ENCODE measurements around the gene DRC7. TPM values are rescaled to one million over a fixed set of nuclear protein-coding genes. Genes with fewer than 3 reads are reported as not detected.

The DRC7 gene
- total and polyA plus RNA-seq, 9 of the 15 experiments (the other 6 are each of a cell fraction or from before 2014, with no cell fraction given) = 0.04 to 0.33 (median 0.12) TPM; not detected in 3

DNA sequence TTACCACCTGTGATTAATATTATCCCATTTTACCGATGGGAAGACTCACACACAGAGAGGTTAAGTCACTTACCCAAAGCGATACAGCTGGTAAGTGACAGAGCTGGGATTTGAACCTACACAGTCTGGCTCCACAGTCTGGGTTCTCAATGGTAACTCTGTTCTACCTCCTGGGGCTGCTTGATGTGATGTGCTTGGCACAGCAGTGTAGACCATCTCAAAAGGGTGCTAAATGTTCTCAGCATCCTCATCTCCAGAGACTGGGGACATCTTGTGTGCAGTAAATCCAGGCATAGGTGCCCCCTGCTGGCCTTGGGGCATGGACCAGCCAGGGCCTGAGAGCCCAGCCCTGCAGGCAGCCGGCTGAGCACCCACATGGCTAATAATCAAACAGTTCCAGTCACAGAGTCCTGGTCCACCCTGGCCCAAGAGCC is 25.6 kb downstream of the DRC7 start (continued):
- TF ChIP-seq, protein P1, sequence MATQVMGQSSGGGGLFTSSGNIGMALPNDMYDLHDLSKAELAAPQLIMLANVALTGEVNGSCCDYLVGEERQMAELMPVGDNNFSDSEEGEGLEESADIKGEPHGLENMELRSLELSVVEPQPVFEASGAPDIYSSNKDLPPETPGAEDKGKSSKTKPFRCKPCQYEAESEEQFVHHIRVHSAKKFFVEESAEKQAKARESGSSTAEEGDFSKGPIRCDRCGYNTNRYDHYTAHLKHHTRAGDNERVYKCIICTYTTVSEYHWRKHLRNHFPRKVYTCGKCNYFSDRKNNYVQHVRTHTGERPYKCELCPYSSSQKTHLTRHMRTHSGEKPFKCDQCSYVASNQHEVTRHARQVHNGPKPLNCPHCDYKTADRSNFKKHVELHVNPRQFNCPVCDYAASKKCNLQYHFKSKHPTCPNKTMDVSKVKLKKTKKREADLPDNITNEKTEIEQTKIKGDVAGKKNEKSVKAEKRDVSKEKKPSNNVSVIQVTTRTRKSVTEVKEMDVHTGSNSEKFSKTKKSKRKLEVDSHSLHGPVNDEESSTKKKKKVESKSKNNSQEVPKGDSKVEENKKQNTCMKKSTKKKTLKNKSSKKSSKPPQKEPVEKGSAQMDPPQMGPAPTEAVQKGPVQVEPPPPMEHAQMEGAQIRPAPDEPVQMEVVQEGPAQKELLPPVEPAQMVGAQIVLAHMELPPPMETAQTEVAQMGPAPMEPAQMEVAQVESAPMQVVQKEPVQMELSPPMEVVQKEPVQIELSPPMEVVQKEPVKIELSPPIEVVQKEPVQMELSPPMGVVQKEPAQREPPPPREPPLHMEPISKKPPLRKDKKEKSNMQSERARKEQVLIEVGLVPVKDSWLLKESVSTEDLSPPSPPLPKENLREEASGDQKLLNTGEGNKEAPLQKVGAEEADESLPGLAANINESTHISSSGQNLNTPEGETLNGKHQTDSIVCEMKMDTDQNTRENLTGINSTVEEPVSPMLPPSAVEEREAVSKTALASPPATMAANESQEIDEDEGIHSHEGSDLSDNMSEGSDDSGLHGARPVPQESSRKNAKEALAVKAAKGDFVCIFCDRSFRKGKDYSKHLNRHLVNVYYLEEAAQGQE (IDR thresholded peaks at IDR 0.05; ENCODE audit: borderline replicate concordance) = peak; percentile 92
- TF ChIP-seq, protein P1 (CRISPR knock-in tag; IDR thresholded peaks at IDR 0.05; ENCODE audit: low read depth) = no peak
- no peak for TF ChIP-seq ZSCAN32 (CRISPR knock-in tag; IDR thresholded peaks at IDR 0.05)
- TF ChIP-seq TCF7L2 (IDR thresholded peaks at IDR 0.05; ENCODE audit: low read depth, low read length) = no peak
- TF ChIP-seq CEBPB (tag; IDR thresholded peaks at IDR 0.05) = no peak
- TF ChIP-seq RBM22 (IDR thresholded peaks at IDR 0.05; ENCODE audit: low read depth, low read length, poor library complexity, severe bottlenecking) = no peak
- no peak for TF ChIP-seq MCM5 (IDR thresholded peaks at IDR 0.05; ENCODE audit: low read depth)
- no peak for TF ChIP-seq NFXL1 (CRISPR knock-in tag; IDR thresholded peaks at IDR 0.05)
- no peak for TF ChIP-seq TEAD2 (tag; IDR thresholded peaks at IDR 0.05)
- no peak for TF ChIP-seq ZNF395 (CRISPR knock-in tag; IDR thresholded peaks at IDR 0.05)
- no peak for TF ChIP-seq ZNF561 (CRISPR knock-in tag; conservative IDR thresholded peaks at IDR 0.05)
- no peak for TF ChIP-seq ZNF407 (IDR thresholded peaks at IDR 0.05; ENCODE audit: low read depth)
